Esophagus muscularis mucosa (tissue), 4 donors: ENCODE results near the gene ADNP. TPM values are rescaled to one million over a fixed set of nuclear protein-coding genes. Genes with fewer than 3 reads are reported as not detected.
A peak's percentile ranks its signal among the peaks of the same experiment; 100 is the strongest.
"Not testable (repeated sequence)": the region's sequence is repeated elsewhere in the genome, so short reads cannot be mapped to it uniquely, and the experiment has no call there.

Source experiments
- DNase-seq: peaks from one replicate; pipeline ENCODE4 v3.0.0-alpha.2; 2017; ENCODE audit errors: extremely low spot score
- H3K27ac ChIP-seq, 4 donors: fragments of 200-600 bp; sonication (generic); replicated peaks in 1 of 4; 1 replicate in 3 of 4; 2 replicates in 1 of 4; pipeline ENCODE4 v1.5.1; 2016 to 2019; ENCODE audit warnings: mild to moderate bottlenecking in 1 of 4
- H3K27me3 ChIP-seq, 4 donors: fragments of 200-600 bp; sonication (generic); one replicate each; pipeline versions ENCODE4 v1.5.1 to v1.6.0; 2016 to 2019
- H3K36me3 ChIP-seq, 4 donors: fragments of 200-600 bp; sonication (generic); one replicate each; pipeline ENCODE4 v1.5.1; 2016 to 2019
- H3K4me1 ChIP-seq, 4 donors: fragments of 200-600 bp; sonication (generic); one replicate each; pipeline ENCODE4 v1.5.1; 2016 to 2019
- H3K4me3 ChIP-seq, 4 donors: fragments of 200-600 bp; sonication (generic); 1 replicate in 2 of 4; 2 replicates in 2 of 4; pipeline ENCODE4 v1.5.1; 2016 to 2019; ENCODE audit warnings: mild to moderate bottlenecking in 4 of 4, moderate library complexity in 1 of 4
- H3K9me3 ChIP-seq, 4 donors: fragments of 200-600 bp; sonication (generic); 1 replicate in 3 of 4; 2 replicates in 1 of 4; pipeline ENCODE4 v1.5.1; 2016 to 2019
- CTCF ChIP-seq, 3 experiments: fragments of 200-600 bp in 2 of 3; fragments of 450-650 bp in 1 of 3; sonication (generic) in 2 of 3; IDR thresholded peaks; one replicate each; pipeline ENCODE4 v1.5.1; 2017 to 2019; ENCODE audit warnings: antibody characterized with exemption in 3 of 3, mild to moderate bottlenecking in 2 of 3, moderate library complexity in 1 of 3
- EP300 ChIP-seq: sonication (generic); formaldehyde crosslinking; IDR thresholded peaks from one replicate; pipeline ENCODE4 v1.6.1; 2017; ENCODE audit warnings: antibody characterized with exemption
- POLR2A ChIP-seq: fragments of 450-650 bp; IDR thresholded peaks from one replicate; pipeline ENCODE4 v1.6.1; 2017; ENCODE audit warnings: antibody characterized with exemption, moderate library complexity, mild to moderate bottlenecking, low read depth
- POLR2AphosphoS5 ChIP-seq, 2 donors: sonication (generic); formaldehyde crosslinking; IDR thresholded peaks; one replicate each; pipeline ENCODE4 v1.6.1; 2017; ENCODE audit warnings: antibody characterized with exemption in 2 of 2
- WGBS: methylation state at CpG from one replicate; pipeline ENCODE4 v1.1.5; 2018; 5-methylcytosine and 5-hydroxymethylcytosine counted together
- intact Hi-C: fragments of 100-400 bp; cut with DNase I; formaldehyde crosslinking; loops from one replicate; pipeline ENCODE4 v1.15.1; 2023
- total RNA-seq, 4 donors: library from RNA; depleted of rRNA; stranded (reverse); fragments of >200 nt; gene quantifications; one replicate each; pipeline versions ENCODE4 v1.1.0 to v1.2.1, GENCODE V29; 2016

ADNP gene
- total RNA-seq, result 10 to 100 TPM; 39.1 to 59.8 (median 48.2) TPM

DNA sequence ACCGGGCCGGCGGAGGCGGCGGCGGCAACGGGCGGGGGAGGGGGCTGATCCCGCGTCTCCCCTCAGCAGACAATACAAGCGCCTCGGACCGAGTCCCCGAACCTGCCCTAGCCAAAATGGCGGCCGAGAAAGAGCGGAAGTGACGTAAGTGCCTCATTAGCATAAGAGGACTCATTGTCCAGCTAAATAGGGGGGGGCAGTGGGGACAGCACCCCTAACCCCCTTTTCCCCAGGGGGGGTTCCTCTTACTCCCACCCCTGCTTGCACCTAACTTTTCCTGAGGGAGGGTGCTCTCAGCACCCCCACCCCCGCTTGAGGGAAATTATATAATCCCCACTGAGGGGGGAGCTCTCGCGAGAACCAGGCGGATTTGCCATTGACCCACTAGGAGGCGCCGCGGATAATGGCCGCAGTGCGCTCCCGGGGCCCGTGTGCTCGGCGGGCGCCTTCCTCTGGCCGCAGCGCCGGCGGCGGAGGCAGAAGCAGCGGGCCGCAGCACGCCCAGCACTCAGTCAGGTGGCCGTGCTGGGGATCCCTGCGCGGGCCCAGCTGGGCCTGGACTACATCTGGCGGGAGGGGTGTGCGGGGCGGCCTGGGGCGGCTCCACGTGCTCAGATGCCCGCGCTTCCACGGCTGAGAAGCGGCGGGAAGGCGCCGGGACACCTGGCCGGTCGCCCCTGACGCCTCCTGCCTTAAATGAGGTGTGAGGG lies at the start of gene ADNP:
TSS of gene ADNP (minus strand) at position 132 of the 710 bp plus-strand sequence. CDS start 27,441 bp downstream, outside the sequence.
- Histone ChIP-seq H3K9me3 (no peaks in the 10 kb centered on the region), H3K36me3 (peaks cover 14 to 45% (median 26%) of the 10 kb centered on the region in 4 donors), H3K4me1 (peaks cover 26 to 46% (median 43%) of the 10 kb centered on the region in 4 donors), H3K27me3 (peaks cover 0 to 4% (median 0%) of the 10 kb centered on the region in 4 donors), H3K4me3 (peak within 1 kb of the TSS; percentile 73 to 94 (median 87)), H3K27ac (peak within 1 kb of the TSS; percentile 98 to 99 (median 98))
- intact Hi-C loops, result loop anchor here (2.0 to 5.0 kb wide), 2 partner anchors 114 to 137 kb away; partner anchors contain the start of gene BCAS4
- 3% methylated on average over 9 of the region's 58 CpGs for WGBS
- peak; percentile 98 for DNase-seq
- TF ChIP-seq EP300 (no peak), POLR2AphosphoS5 (IDR thresholded peaks at IDR 0.05) (peak; percentile 85 to 89), CTCF (IDR thresholded peaks at IDR 0.05) (peak; percentile 67 to 75 (median 69)), POLR2A (peak; percentile 44)

- TF ChIP-seq POLR2AphosphoS5 (IDR thresholded peaks at IDR 0.05) (peak; percentile 54 to 69), POLR2A (no peak)
- Histone ChIP-seq H3K4me3 (no peak overlapping the region), H3K27me3 (peaks cover 0 to 71% (median 6%) of the 10 kb centered on the region in 4 donors), H3K9me3 (no peaks in the 10 kb centered on the region), H3K36me3 (no peaks in the 10 kb centered on the region), H3K27ac (peak overlapping the region in 3 of 4 donors; percentile 27 to 28 (median 27)), H3K4me1 (peaks cover 0 to 13% (median 9%) of the 10 kb centered on the region in 4 donors)
- WGBS, result 35% methylated on average over 7 of the region's 8 CpGs
- no peak for DNase-seq
- intact Hi-C loops, result loop anchor here (10.0 kb wide), 1 partner anchor 615 kb away; no protein-coding TSS in a partner anchor
Observed at GRCh38 chr20:50980071-50980681, 48.9 kb upstream of the ADNP start.

DNA sequence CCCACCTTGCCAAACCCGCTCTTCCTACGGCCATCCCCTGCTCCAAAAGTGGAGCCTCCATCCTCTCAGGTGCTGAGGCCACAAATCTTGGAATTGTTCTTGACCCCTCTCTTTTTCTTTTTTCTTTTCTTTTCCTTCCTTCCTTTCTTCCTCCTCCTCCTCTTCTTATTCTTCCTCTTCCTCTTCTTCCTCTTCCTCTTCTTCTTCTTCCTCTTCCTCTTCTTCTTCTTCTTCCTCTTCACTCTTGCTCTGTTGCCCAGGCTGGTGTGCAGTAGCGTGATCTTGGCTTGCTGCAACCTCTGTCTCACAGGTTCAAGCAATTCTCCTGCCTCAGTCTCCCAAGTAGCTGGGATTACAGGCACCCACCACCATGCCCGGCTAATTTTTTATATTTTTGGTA lies 47.3 kb upstream of the ADNP start:
- H3K36me3 ChIP-seq, H3K27ac ChIP-seq, intact Hi-C loops, H3K9me3 ChIP-seq, DNase-seq, H3K4me3 ChIP-seq: not testable (repeated sequence)
- 93% methylated on average over 4 of the region's 4 CpGs for WGBS
- Histone ChIP-seq H3K27me3 (peaks cover 0 to 60% (median 6%) of the 10 kb centered on the region in 4 donors), H3K4me1 (peaks cover 0 to 13% (median 9%) of the 10 kb centered on the region in 4 donors)

- WGBS, result 46% methylated on average over 20 of the region's 20 CpGs
- intact Hi-C loops, result no loop called here
- Histone ChIP-seq H3K4me3 (no peak overlapping the region), H3K27me3 (peaks cover 0 to 52% (median 4%) of the 10 kb centered on the region in 4 donors), H3K27ac (no peak overlapping the region), H3K36me3 (no peaks in the 10 kb centered on the region), H3K4me1 (peaks cover 0 to 12% (median 9%) of the 10 kb centered on the region in 4 donors), H3K9me3 (peaks cover 0 to 4% (median 0%) of the 10 kb centered on the region in 4 donors)
- no peak for TF ChIP-seq CTCF (IDR thresholded peaks at IDR 0.05)
- TF ChIP-seq POLR2AphosphoS5 (IDR thresholded peaks at IDR 0.05), result no peak
- no peak for TF ChIP-seq POLR2A
- TF ChIP-seq EP300, result no peak
- DNase-seq, result no peak
Observed at GRCh38 chr20:50977066-50978021, 46.1 kb upstream of the ADNP start.

- no peaks in the 10 kb centered on the region for H3K36me3 ChIP-seq
- WGBS, result 89% methylated on average over 10 of the region's 10 CpGs
- TF ChIP-seq POLR2A (no peak), CTCF (IDR thresholded peaks at IDR 0.05) (no peak), EP300 (no peak), POLR2AphosphoS5 (IDR thresholded peaks at IDR 0.05) (no peak)
- peaks cover 0 to 4% (median 0%) of the 10 kb centered on the region in 4 donors for H3K9me3 ChIP-seq
- H3K27ac ChIP-seq, result no peak overlapping the region
- no peak for DNase-seq
- no peak overlapping the region for H3K4me3 ChIP-seq
- intact Hi-C loops, result no loop called here
- peaks cover 0 to 39% (median 0%) of the 10 kb centered on the region in 4 donors for H3K27me3 ChIP-seq
- peaks cover 0 to 1% (median 0%) of the 10 kb centered on the region in 4 donors for H3K4me1 ChIP-seq
Observed at GRCh38 chr20:50975701-50976330, 44.6 kb upstream of the ADNP start.
